Smooth muscle cell (in vitro differentiated cells): Measurements from ENCODE around the gene CIRBP. TPM values are rescaled to one million over a fixed set of nuclear protein-coding genes. Genes with fewer than 3 reads are reported as not detected.
A peak's percentile ranks its signal among the peaks of the same experiment; 100 is the strongest.

Experiments used
- DNase-seq: peaks from one replicate; lab custom pipeline; 2025; ENCODE audit not compliant: unreplicated experiment; lab: John Stamatoyannopoulos, UW
- H2AFZ ChIP-seq: fragments of 200-600 bp; sonication (generic); 2 replicates; pipeline ENCODE4 v1.6.0; 2016; ENCODE audit warnings: antibody characterized with exemption, low read depth, mild to moderate bottlenecking
- H3F3A ChIP-seq: fragments of 200-600 bp; sonication (generic); 2 replicates; pipeline ENCODE4 v1.6.0; 2017; ENCODE audit warnings: antibody characterized with exemption, low read depth
- H3K27ac ChIP-seq: fragments of 200-600 bp; sonication (generic); 2 replicates; pipeline ENCODE4 v1.5.1; 2016; ENCODE audit warnings: low read depth, mild to moderate bottlenecking
- H3K27me3 ChIP-seq: fragments of 200-600 bp; sonication (generic); 2 replicates; pipeline ENCODE4 v1.6.1; 2016; ENCODE audit warnings: low read depth, mild to moderate bottlenecking
- H3K36me3 ChIP-seq: fragments of 200-600 bp; sonication (generic); 2 replicates; pipeline ENCODE4 v1.5.1; 2016; ENCODE audit warnings: low read depth
- H3K4me1 ChIP-seq: fragments of 200-600 bp; sonication (generic); 2 replicates; pipeline ENCODE4 v1.5.1; 2016; ENCODE audit warnings: low read depth
- H3K4me2 ChIP-seq: fragments of 200-600 bp; sonication (generic); 2 replicates; pipeline ENCODE4 v1.6.0; 2016; ENCODE audit warnings: mild to moderate bottlenecking
- H3K4me3 ChIP-seq: fragments of 200-600 bp; sonication (generic); 2 replicates; pipeline ENCODE4 v1.5.1; 2016; ENCODE audit warnings: mild to moderate bottlenecking
- H3K79me2 ChIP-seq: fragments of 200-600 bp; sonication (generic); 2 replicates; pipeline ENCODE4 v1.6.0; 2016; ENCODE audit warnings: low read depth, mild to moderate bottlenecking
- H3K9ac ChIP-seq: fragments of 200-600 bp; sonication (generic); 2 replicates; pipeline ENCODE4 v1.6.0; 2016; ENCODE audit warnings: low read depth
- H3K9me3 ChIP-seq: fragments of 200-600 bp; sonication (generic); replicated peaks from 2 replicates; pipeline ENCODE4 v1.5.1; 2016; ENCODE audit warnings: low read depth
- H4K20me1 ChIP-seq: fragments of 200-600 bp; sonication (generic); 2 replicates; pipeline ENCODE4 v1.6.0; 2016; ENCODE audit warnings: low read depth
- WGBS: methylation state at CpG from one replicate; pipeline ENCODE4 v1.1.7; 2016; ENCODE audit warnings: low lambda C conversion rate; 5-methylcytosine and 5-hydroxymethylcytosine counted together
- polyA plus RNA-seq: library from polyadenylated mRNA; unstranded; fragments of >200 nt; fragmentation: Nextera tagmentation; extraction: Ambion mirVana; gene quantifications from 2 replicates; pipeline ENCODE4 v1.2.1, GENCODE V29; 2016
- total RNA-seq: library from RNA; depleted of rRNA; stranded (reverse); fragments of >200 nt; gene quantifications from 2 replicates; pipeline ENCODE4 v1.2.3, GENCODE V29; 2014
- TF ChIP-seq, protein P1 (sequence below): fragments of 200-600 bp; sonication (generic); IDR thresholded peaks from 2 replicates; pipeline ENCODE4 v1.5.1; 2017; ENCODE audit warnings: borderline replicate concordance, mild to moderate bottlenecking, antibody characterized with exemption; ENCODE audit not compliant: insufficient read depth, poor library complexity, severe bottlenecking

The CIRBP gene
- total and polyA plus RNA-seq, 2 experiments from 2014 or later: 122 to 215 TPM

DNA sequence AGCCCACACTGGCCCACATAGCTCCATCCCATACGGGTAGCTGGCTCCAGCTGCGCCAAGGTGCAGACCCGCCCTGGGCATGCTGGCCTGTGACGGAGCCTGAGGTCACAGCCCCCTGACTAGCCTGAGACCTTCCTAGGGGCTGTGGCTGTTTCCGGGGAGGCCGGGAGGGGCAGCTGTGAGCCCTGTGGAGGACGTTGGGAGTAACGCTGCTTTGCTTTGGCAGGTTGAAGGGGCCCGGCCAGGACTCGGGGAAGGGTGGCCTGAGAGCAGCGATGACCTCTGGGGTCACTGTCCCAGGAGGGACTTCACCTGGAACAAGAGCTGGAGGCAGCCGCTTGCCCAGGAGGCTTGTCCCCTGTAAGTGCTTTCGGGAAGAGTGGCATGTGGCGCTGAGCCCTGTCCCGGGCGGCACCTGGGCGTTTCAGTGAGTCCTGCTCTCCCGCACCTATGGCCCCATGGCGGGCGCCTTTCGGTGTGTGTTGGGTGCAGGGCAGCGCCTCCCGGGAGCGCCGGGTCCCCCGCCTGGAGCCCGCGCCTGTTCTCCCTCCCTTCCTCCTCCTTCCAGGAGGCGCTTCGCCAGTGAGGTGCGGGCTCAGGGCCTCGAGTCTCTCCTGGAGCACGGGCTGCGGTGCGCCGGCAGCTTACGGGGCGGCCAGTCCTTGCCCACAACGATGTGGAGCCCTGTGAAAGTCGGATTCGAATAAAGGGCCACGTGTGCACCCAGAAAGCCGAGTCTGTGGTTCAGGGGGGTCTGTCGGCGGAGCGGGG is 5.1 kb downstream of the CIRBP start:
- TF ChIP-seq, protein P1, sequence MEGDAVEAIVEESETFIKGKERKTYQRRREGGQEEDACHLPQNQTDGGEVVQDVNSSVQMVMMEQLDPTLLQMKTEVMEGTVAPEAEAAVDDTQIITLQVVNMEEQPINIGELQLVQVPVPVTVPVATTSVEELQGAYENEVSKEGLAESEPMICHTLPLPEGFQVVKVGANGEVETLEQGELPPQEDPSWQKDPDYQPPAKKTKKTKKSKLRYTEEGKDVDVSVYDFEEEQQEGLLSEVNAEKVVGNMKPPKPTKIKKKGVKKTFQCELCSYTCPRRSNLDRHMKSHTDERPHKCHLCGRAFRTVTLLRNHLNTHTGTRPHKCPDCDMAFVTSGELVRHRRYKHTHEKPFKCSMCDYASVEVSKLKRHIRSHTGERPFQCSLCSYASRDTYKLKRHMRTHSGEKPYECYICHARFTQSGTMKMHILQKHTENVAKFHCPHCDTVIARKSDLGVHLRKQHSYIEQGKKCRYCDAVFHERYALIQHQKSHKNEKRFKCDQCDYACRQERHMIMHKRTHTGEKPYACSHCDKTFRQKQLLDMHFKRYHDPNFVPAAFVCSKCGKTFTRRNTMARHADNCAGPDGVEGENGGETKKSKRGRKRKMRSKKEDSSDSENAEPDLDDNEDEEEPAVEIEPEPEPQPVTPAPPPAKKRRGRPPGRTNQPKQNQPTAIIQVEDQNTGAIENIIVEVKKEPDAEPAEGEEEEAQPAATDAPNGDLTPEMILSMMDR: no peak
- H3K36me3 ChIP-seq: peaks cover 8% of the 10 kb centered on the region
- H3K9me3 ChIP-seq: no peaks in the 10 kb centered on the region
- peak overlapping the region; percentile 96 for H3K27ac ChIP-seq
- peak overlapping the region; percentile 69 for H3K4me3 ChIP-seq
- peak overlapping the region; percentile 86 for H3K4me2 ChIP-seq
- DNase-seq: no peak
- WGBS: 86% methylated on average over 45 of the region's 46 CpGs
- peak overlapping the region; percentile 86 for H3K9ac ChIP-seq
- no peak overlapping the region for H2AFZ ChIP-seq
- peaks cover 37% of the 10 kb centered on the region for H3K4me1 ChIP-seq
- H3F3A ChIP-seq: peaks cover 49% of the 10 kb centered on the region
- peaks cover 67% of the 10 kb centered on the region for H3K79me2 ChIP-seq
- H4K20me1 ChIP-seq: peaks cover 48% of the 10 kb centered on the region
- H3K27me3 ChIP-seq: no peaks in the 10 kb centered on the region

DNA sequence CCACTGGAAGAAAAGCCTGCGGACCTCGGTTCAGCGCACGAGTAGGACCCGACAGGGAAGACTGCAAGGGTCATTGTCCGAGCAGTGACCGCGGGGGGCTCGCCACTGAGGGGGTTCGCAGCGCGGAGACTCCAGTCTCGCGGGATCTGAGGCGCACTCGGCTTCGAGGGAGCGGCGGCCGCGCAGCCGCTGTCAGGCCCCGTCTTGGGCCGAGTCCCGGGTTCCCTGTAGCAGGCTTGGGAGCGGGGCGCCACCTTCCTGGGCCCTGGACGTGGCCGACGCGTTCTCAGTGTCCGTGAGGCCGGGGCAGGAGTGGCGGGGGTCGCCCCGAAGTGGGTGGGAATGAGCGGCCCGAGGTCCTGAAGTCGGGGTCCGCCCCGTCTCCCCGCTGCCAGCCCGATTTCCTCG is 5.7 kb downstream of the CIRBP start:
- H3K4me3 ChIP-seq: peak overlapping the region; percentile 69
- no peaks in the 10 kb centered on the region for H3K27me3 ChIP-seq
- H4K20me1 ChIP-seq: peaks cover 49% of the 10 kb centered on the region
- H3K79me2 ChIP-seq: peaks cover 64% of the 10 kb centered on the region
- no peak for DNase-seq
- peak overlapping the region; percentile 86 for H3K9ac ChIP-seq
- TF ChIP-seq, protein P1: no peak
- WGBS: 48% methylated on average over 17 of the region's 44 CpGs
- H3K4me1 ChIP-seq: peaks cover 35% of the 10 kb centered on the region
- H3K9me3 ChIP-seq: no peaks in the 10 kb centered on the region
- H3F3A ChIP-seq: peaks cover 46% of the 10 kb centered on the region
- H3K4me2 ChIP-seq: peak overlapping the region; percentile 86
- no peak overlapping the region for H2AFZ ChIP-seq
- peak overlapping the region; percentile 96 for H3K27ac ChIP-seq
- H3K36me3 ChIP-seq: peaks cover 8% of the 10 kb centered on the region

DNA sequence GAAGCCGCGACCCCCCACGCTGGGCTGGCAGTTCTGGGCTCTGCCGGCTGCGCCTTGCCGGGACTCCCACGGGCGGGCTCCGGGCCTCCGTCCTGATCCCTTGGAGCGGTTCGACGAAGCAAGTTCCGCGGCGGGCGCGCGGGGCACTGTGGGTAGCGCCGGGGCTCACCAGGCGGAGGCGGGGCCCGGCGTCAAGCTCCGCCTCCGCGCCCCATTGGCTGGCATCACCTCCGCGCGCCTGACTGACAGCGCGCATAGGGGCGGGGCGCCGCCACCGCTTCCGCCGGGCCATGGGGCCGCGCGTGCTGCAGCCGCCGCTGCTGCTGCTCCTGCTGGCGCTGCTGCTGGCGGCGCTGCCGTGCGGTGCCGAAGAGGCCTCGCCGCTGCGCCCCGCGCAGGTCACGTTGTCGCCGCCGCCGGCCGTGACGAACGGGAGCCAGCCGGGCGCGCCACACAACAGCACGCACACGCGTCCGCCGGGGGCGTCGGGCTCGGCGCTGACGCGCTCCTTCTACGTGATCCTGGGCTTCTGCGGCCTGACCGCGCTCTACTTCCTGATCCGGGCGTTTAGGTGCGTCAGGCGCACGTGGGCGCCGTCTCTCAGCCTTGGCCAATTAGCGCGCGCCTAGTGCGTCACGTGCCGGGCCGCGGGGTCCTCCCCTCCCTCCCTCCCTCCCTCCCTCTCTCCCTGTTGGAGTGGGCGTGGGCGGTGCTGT is 6.3 kb downstream of the CIRBP start, which contains the start of gene FAM174C:
FAM174C (plus strand) TSS at position 271 of the 716 bp plus-strand sequence; CDS start at position 291, 20 bp downstream.
- H3K36me3 ChIP-seq: peaks cover 8% of the 10 kb centered on the region
- H3K79me2 ChIP-seq: peaks cover 58% of the 10 kb centered on the region
- H3K4me3 ChIP-seq: peak within 1 kb of the TSS; percentile 69
- H2AFZ ChIP-seq: peak within 1 kb of the TSS; percentile 42
- WGBS: under 1% methylated on average over 89 of the region's 98 CpGs
- H4K20me1 ChIP-seq: peaks cover 48% of the 10 kb centered on the region
- peak within 1 kb of the TSS; percentile 96 for H3K27ac ChIP-seq
- peak within 1 kb of the TSS; percentile 99 for H3K4me2 ChIP-seq
- no peaks in the 10 kb centered on the region for H3K27me3 ChIP-seq
- peaks cover 30% of the 10 kb centered on the region for H3K4me1 ChIP-seq
- H3K9ac ChIP-seq: peak within 1 kb of the TSS; percentile 88
- H3F3A ChIP-seq: peaks cover 40% of the 10 kb centered on the region
- H3K9me3 ChIP-seq: no peaks in the 10 kb centered on the region
- peak; percentile 84 for DNase-seq
- TF ChIP-seq, protein P1: no peak
